Islet precursor cell (in vitro differentiated cells): Measurements from ENCODE around the gene PLEKHA1.

Experiments
- DNase-seq: peaks from one replicate; pipeline ENCODE4 v3.0.0-alpha.2; 2018

The PLEKHA1 gene

DNA sequence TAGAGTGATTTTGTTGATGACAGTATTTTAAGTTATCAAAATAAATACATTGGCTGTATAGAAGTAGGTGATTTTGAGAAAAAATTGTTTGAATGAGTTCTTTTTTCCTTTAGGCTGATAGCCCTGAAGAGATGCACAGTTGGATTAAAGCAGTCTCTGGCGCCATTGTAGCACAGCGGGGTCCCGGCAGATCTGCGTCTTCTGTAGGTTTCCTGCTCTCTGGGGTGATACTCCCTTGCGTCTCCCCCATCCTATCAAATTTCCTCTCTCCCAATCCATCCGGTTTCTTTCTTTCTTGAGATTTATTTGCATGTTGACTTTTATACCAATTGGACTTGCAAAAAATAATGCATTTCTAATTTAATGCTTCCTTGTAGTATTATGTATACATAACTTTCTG, 52.3 kb downstream of the PLEKHA1 start:
- DNase-seq: no peak

GRCh38 chr10:122427280-122427679, 52.8 kb downstream of the PLEKHA1 start:
- no peak for DNase-seq

- no peak for DNase-seq
Measured at GRCh38 chr10:122435212-122435827, 60.8 kb downstream of the PLEKHA1 start.

DNA sequence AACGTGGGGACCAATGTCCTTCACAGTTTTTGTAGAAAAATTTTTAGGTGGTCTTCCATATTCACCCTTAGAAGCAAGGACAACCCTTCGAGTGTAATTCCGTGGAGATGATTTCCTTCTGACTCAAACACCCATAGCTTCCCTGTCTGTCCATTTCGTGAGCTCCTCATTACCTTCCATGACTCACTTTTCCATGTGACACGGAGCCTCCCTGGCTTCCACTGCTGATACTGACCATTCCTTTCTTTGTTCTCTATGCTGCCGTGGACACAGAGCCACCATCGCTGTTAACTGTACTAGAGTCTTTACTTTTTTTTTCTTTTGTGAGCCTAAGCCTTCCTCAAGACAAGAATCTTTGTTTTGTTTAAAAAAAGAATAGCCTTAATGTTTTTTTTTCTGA, 67.5 kb downstream of the PLEKHA1 start:
- peak; percentile 86 for DNase-seq

GRCh38 chr10:122445469-122445868, 71.0 kb downstream of the PLEKHA1 start:
- no peak for DNase-seq

- DNase-seq: no peak
Measured at GRCh38 chr10:122445904-122446303, 71.4 kb downstream of the PLEKHA1 start.

DNA sequence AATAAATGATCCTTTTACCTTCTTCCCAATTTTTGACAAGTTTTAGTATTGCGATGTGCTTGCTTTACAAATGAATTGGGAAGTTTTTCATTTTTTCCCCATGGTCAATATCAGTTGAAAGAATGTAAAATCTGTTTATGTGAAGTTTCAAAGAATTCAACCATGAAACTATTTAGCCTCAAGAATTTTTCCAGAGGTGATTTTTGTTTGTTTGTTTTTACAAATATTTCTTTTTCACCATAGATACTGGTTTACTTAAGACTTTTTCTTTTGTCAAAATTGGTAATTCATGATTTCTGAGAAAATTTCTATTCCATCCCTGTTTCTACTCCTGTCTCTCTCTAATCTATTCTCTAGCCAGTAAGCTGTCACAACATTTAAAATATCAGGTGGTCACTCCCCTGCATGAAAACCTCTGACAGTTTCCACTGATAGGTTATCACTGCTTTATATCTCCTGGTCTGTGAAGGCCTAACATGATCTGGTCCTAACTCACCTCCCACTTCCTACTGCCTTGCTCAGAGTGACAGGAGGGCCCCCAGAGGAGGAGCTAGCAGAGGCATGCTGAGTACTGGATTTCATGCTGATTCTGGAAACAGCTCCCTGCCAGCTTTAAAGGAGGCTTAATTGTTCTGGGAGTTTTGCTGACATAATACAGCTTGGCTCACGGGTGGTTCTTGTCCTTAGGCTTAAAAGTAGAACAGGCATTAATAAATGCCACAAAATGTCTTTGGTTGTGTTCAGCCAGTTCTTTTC, 72.3 kb downstream of the PLEKHA1 start:
- no peak for DNase-seq

DNA sequence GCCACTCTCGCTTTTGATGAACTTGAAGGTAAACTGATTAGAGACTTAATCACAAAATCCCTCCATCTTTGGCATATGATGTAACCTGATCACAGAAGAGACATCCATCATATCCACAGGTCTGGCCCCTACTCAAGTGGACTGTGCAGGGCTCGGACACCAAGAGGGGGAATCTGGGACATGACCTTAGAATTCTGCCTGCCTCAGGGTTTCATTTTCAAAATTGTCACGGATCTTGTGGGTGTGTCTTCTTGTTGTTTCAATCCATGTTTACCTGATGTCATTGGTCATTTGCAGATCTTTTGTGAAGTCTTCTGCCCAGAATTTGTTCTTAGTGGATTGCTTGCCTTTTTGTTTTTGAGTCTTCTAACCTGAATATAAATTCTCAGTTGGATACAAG, 74.1 kb downstream of the PLEKHA1 start:
- no peak for DNase-seq

GRCh38 chr10:122449153-122449552, 74.6 kb downstream of the PLEKHA1 start:
- DNase-seq: no peak

DNA sequence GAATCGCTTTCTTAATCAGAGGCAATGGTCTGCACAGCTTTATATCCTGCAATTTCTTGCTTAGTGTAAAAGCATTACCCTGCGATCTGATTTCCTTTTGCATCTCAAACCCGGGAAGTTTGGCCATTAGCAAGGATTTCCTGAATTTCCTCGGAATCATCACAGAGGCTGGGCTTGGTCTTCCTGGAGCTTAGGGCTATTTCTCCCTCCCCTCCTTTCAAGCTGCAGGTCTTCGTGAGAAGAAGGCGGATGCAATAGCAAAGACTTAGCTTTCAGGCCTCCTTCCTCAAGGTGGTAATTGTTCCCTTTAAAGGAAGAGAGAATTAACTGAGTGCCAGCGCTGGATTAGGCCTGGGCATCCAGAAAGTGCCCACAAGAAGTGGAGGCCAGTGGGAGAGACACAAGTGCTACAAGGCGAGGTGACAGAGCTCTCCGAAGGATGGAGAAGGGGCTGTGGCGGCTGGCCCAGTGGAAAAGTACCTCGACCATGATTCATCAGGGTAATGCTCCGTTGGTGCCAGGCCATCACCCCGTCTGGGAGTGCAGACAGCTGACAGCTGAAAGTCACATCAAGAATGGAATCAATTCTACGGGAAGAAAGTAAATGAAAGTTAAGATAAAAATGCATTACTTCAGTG, 76.0 kb downstream of the PLEKHA1 start:
- no peak for DNase-seq

DNA sequence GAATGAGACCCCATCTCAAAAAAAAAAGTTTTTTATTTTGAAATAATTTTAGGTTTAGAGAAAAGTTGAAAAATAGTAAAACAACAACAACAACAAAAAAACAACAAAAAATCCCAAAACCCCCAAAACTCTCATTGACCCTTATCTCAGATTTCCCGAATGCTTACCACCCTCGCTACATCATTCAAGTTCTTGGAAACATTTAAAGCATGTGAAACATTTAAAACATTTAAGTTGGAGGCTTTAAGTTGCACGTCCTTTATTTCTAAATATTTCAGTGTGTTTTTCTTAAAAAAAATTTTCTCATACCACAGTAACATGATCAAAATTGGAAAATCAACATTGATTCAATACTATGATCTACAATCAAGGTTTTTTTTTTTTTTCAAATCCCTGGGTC, 79.6 kb downstream of the PLEKHA1 start:
- DNase-seq: no peak

- no peak for DNase-seq
Measured at GRCh38 chr10:122454603-122455080, 80.1 kb downstream of the PLEKHA1 start, which contains the start of gene ARMS2. ARMS2 (plus strand) TSS chr10:122454653; CDS start chr10:122454728, 75 bp downstream.

- no peak for DNase-seq
Measured at GRCh38 chr10:122455376-122456079, 81.0 kb downstream of the PLEKHA1 start.

GRCh38 chr10:122457934-122458333, 83.4 kb downstream of the PLEKHA1 start:
- no peak for DNase-seq

DNA sequence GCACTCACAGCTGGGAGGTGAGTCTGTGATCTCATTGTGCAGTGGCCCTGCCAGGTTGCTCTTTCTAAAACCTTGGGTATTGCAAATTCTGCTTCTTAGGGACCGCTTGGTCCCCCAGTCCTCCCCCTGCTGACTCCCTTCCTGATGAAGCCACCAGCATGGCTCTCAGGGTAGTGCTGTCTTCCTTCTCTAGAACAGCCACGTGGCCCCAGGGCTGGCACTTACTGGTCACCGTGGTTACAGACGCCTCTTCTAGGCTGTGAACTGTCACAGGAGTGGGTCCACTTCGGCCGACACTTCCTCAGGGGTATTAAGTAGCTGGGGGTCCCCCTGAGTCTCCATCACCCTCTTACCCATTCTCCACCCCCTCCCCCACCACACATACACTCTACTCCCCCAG, 84.2 kb downstream of the PLEKHA1 start:
- no peak for DNase-seq

GRCh38 chr10:122459561-122460273, 85.2 kb downstream of the PLEKHA1 start:
- no peak for DNase-seq

DNA sequence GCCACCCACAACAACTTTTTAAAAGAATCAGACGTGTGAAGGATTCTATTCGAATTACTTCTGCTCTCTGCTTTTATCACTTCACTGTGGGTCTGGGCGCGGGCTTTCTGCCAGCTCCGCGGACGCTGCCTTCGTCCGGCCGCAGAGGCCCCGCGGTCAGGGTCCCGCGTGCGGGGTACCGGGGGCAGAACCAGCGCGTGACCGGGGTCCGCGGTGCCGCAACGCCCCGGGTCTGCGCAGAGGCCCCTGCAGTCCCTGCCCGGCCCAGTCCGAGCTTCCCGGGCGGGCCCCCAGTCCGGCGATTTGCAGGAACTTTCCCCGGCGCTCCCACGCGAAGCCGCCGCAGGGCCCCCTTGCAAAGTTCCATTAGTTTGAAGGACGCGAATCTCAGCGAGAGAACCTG, 86.4 kb downstream of the PLEKHA1 start:
- DNase-seq: no peak

DNA sequence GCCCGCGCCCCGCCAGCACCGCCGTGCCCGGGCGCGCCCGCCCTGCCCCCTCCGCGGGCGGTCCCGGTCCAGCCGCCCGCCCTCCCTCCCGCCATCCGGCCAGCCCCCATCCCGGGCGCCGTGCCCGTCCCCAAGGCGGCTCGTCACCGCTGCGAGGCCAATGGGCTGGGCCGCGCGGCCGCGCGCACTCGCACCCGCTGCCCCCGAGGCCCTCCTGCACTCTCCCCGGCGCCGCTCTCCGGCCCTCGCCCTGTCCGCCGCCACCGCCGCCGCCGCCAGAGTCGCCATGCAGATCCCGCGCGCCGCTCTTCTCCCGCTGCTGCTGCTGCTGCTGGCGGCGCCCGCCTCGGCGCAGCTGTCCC, 86.8 kb downstream of the PLEKHA1 start, which contains the start of gene HTRA1:
TSS of gene HTRA1 (plus strand) at position 187 of the 362 bp plus-strand sequence. CDS start at position 287, 100 bp downstream.
- peak; percentile 83 for DNase-seq

- DNase-seq: no peak
Measured at GRCh38 chr10:122461729-122462532, 87.4 kb downstream of the PLEKHA1 start.

- no peak for DNase-seq
Measured at GRCh38 chr10:122462533-122463465, 88.3 kb downstream of the PLEKHA1 start.
